ENCODE results near the gene ZSCAN31. TPM values are rescaled to one million over a fixed set of nuclear protein-coding genes. Genes with fewer than 3 reads are reported as not detected.
A peak's percentile ranks its signal among the peaks of the same experiment; 100 is the strongest.

ZSCAN31 gene
- total and polyA plus RNA-seq, 9 donors, result 12.1 to 40.1 (median 21.4) TPM

GRCh38 chr6:28349344-28349891, 13.5 kb upstream of the ZSCAN31 start:
- TF ChIP-seq EP300 (IDR thresholded peaks at IDR 0.05) (no peak), POLR2A (IDR thresholded peaks at IDR 0.05) (no peak)
- TF ChIP-seq, protein P1, sequence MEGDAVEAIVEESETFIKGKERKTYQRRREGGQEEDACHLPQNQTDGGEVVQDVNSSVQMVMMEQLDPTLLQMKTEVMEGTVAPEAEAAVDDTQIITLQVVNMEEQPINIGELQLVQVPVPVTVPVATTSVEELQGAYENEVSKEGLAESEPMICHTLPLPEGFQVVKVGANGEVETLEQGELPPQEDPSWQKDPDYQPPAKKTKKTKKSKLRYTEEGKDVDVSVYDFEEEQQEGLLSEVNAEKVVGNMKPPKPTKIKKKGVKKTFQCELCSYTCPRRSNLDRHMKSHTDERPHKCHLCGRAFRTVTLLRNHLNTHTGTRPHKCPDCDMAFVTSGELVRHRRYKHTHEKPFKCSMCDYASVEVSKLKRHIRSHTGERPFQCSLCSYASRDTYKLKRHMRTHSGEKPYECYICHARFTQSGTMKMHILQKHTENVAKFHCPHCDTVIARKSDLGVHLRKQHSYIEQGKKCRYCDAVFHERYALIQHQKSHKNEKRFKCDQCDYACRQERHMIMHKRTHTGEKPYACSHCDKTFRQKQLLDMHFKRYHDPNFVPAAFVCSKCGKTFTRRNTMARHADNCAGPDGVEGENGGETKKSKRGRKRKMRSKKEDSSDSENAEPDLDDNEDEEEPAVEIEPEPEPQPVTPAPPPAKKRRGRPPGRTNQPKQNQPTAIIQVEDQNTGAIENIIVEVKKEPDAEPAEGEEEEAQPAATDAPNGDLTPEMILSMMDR (IDR thresholded peaks at IDR 0.05), result no peak
- Histone ChIP-seq H3K4me3 (peak overlapping the region; percentile 76), H3K9me3 (no peaks in the 10 kb centered on the region), H3K4me1 (ENCODE audit: insufficient read depth) (peaks cover 3% of the 10 kb centered on the region), H3K27ac (peak overlapping the region; percentile 1 to 40), H3K27me3 (no peaks in the 10 kb centered on the region), H3K36me3 (no peaks in the 10 kb centered on the region)
- intact Hi-C loops (cut with DNase I), result no loop called here
- 1 to 3% (median 3%) methylated on average over 9 of the region's 9 CpGs for WGBS, 3 donors
- no peak for DNase-seq

- DNase-seq, result no peak
- intact Hi-C loops (cut with DNase I), result no loop called here
- H3K9me3 ChIP-seq, result no peaks in the 10 kb centered on the region
- H3K4me1 ChIP-seq (ENCODE audit: insufficient read depth), result peaks cover 3% of the 10 kb centered on the region
- H3K27me3 ChIP-seq, result no peaks in the 10 kb centered on the region
- TF ChIP-seq POLR2A (IDR thresholded peaks at IDR 0.05) (no peak), EP300 (IDR thresholded peaks at IDR 0.05) (no peak)
- TF ChIP-seq, protein P1 (IDR thresholded peaks at IDR 0.05), result no peak
- no peak overlapping the region for H3K4me3 ChIP-seq
- H3K27ac ChIP-seq, result no peak overlapping the region
- WGBS, 3 donors, result 25 to 31% (median 29%) methylated on average over 2 of the region's 2 CpGs
- no peaks in the 10 kb centered on the region for H3K36me3 ChIP-seq
Measured at GRCh38 chr6:28347119-28347518, 11.2 kb upstream of the ZSCAN31 start.

DNA sequence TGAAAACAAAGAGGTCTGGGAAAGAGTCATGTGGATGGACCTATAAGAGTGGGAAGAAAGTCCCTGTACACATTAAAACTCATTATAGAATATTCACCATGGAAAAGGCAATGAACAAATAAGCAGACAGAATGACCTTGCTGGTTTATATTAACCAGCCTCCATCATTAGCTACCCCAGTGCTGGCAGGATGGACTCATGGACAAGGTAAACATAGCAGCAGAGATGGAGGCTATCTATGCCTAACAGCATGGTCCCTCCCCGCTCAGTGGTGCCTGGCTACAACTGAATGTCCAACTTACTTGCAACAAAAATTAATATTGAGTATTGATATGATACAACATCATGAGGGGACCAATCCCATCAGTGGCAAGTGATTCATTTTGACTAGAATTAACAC, 9.3 kb upstream of the ZSCAN31 start:
- WGBS, 3 donors, result 76 to 98% (median 89%) methylated on average over 1 of the region's 1 CpG
- DNase-seq, result no peak
- peaks cover 0 to 2% of the 10 kb centered on the region in 2 donors for H3K9me3 ChIP-seq
- no peak overlapping the region for H3K27ac ChIP-seq
- H3K4me1 ChIP-seq (ENCODE audit: insufficient read depth), result no peaks in the 10 kb centered on the region
- intact Hi-C loops (cut with DNase I), result no loop called here
- no peaks in the 10 kb centered on the region for H3K27me3 ChIP-seq
- H3K36me3 ChIP-seq, result no peaks in the 10 kb centered on the region
- H3K4me3 ChIP-seq, result no peak overlapping the region
- TF ChIP-seq, protein P1 (IDR thresholded peaks at IDR 0.05), result no peak
- TF ChIP-seq POLR2A (IDR thresholded peaks at IDR 0.05) (no peak), EP300 (IDR thresholded peaks at IDR 0.05) (no peak)

GRCh38 chr6:28343898-28344677, 8.1 kb upstream of the ZSCAN31 start:
- no peak overlapping the region for H3K27ac ChIP-seq
- H3K4me3 ChIP-seq, result no peak overlapping the region
- peaks cover 0 to 2% of the 10 kb centered on the region in 2 donors for H3K9me3 ChIP-seq
- 39 to 52% (median 49%) methylated on average over 1 of the region's 1 CpG for WGBS, 3 donors
- intact Hi-C loops (cut with DNase I), result no loop called here
- TF ChIP-seq POLR2A (IDR thresholded peaks at IDR 0.05) (no peak), EP300 (IDR thresholded peaks at IDR 0.05) (no peak)
- TF ChIP-seq, protein P1 (IDR thresholded peaks at IDR 0.05), result no peak
- no peaks in the 10 kb centered on the region for H3K27me3 ChIP-seq
- no peaks in the 10 kb centered on the region for H3K36me3 ChIP-seq
- DNase-seq, result no peak
- H3K4me1 ChIP-seq (ENCODE audit: insufficient read depth), result no peaks in the 10 kb centered on the region

Data from ovary (tissue), 9 donors.